ENCODE measurements around the gene NMD3.

Gene NMD3

GRCh38 chr3:161197855-161198850 is 23.0 kb upstream of the NMD3 start:
- H3K9ac ChIP-seq (ENCODE audit: insufficient read length, low read depth): no peak overlapping the region
- no peak for DNase-seq (ENCODE audit: low read depth, low spot score)
- peaks cover 13% of the 10 kb centered on the region for H3K9me3 ChIP-seq (ENCODE audit: insufficient read depth, low read length)
- TF ChIP-seq ZNF274 (IDR thresholded peaks at IDR 0.05; ENCODE audit: low read depth, low read length) (no peak), SUZ12 (IDR thresholded peaks at IDR 0.05; ENCODE audit: extremely low read depth, insufficient read depth, insufficient read length) (no peak), YY1 (IDR thresholded peaks at IDR 0.05; ENCODE audit: insufficient read depth, insufficient read length) (no peak)
- no peak overlapping the region for H3K4me3 ChIP-seq (ENCODE audit: insufficient read length, low read depth)
- H3K36me3 ChIP-seq (ENCODE audit: insufficient read depth, insufficient read length, low read length): no peaks in the 10 kb centered on the region
- no peaks in the 10 kb centered on the region for H3K27me3 ChIP-seq (ENCODE audit: insufficient read depth, insufficient read length)
- no peaks in the 10 kb centered on the region for H3K4me1 ChIP-seq (ENCODE audit: insufficient read depth, insufficient read length)

GRCh38 chr3:161199926-161200325 is 21.2 kb upstream of the NMD3 start:
- Histone ChIP-seq H3K4me3 (ENCODE audit: insufficient read length, low read depth) (no peak overlapping the region), H3K36me3 (ENCODE audit: insufficient read depth, insufficient read length, low read length) (no peaks in the 10 kb centered on the region), H3K4me1 (ENCODE audit: insufficient read depth, insufficient read length) (no peaks in the 10 kb centered on the region), H3K27me3 (ENCODE audit: insufficient read depth, insufficient read length) (no peaks in the 10 kb centered on the region), H3K9me3 (ENCODE audit: insufficient read depth, low read length) (peaks cover 13% of the 10 kb centered on the region), H3K9ac (ENCODE audit: insufficient read length, low read depth) (no peak overlapping the region)
- DNase-seq (ENCODE audit: low read depth, low spot score): no peak
- TF ChIP-seq ZNF274 (IDR thresholded peaks at IDR 0.05; ENCODE audit: low read depth, low read length): no peak

GRCh38 chr3:161203485-161204098 is 17.5 kb upstream of the NMD3 start:
- Histone ChIP-seq H3K4me1 (ENCODE audit: insufficient read depth, insufficient read length) (no peaks in the 10 kb centered on the region), H3K9ac (ENCODE audit: insufficient read length, low read depth) (no peak overlapping the region), H3K27me3 (ENCODE audit: insufficient read depth, insufficient read length) (no peaks in the 10 kb centered on the region), H3K36me3 (ENCODE audit: insufficient read depth, insufficient read length, low read length) (no peaks in the 10 kb centered on the region), H3K9me3 (ENCODE audit: insufficient read depth, low read length) (no peaks in the 10 kb centered on the region), H3K4me3 (ENCODE audit: insufficient read length, low read depth) (no peak overlapping the region)
- DNase-seq (ENCODE audit: low read depth, low spot score): no peak
- TF ChIP-seq SUZ12 (IDR thresholded peaks at IDR 0.05; ENCODE audit: extremely low read depth, insufficient read depth, insufficient read length) (no peak), ZNF274 (IDR thresholded peaks at IDR 0.05; ENCODE audit: low read depth, low read length) (no peak), YY1 (IDR thresholded peaks at IDR 0.05; ENCODE audit: insufficient read depth, insufficient read length) (no peak)

GRCh38 chr3:161208931-161209330 is 12.2 kb upstream of the NMD3 start:
- Histone ChIP-seq H3K27me3 (ENCODE audit: insufficient read depth, insufficient read length) (no peaks in the 10 kb centered on the region), H3K4me1 (ENCODE audit: insufficient read depth, insufficient read length) (no peaks in the 10 kb centered on the region), H3K36me3 (ENCODE audit: insufficient read depth, insufficient read length, low read length) (no peaks in the 10 kb centered on the region), H3K9ac (ENCODE audit: insufficient read length, low read depth) (no peak overlapping the region), H3K9me3 (ENCODE audit: insufficient read depth, low read length) (no peaks in the 10 kb centered on the region), H3K4me3 (ENCODE audit: insufficient read length, low read depth) (no peak overlapping the region)
- TF ChIP-seq ZNF274 (IDR thresholded peaks at IDR 0.05; ENCODE audit: low read depth, low read length) (no peak), SUZ12 (IDR thresholded peaks at IDR 0.05; ENCODE audit: extremely low read depth, insufficient read depth, insufficient read length) (no peak), YY1 (IDR thresholded peaks at IDR 0.05; ENCODE audit: insufficient read depth, insufficient read length) (no peak)
- no peak for DNase-seq (ENCODE audit: low read depth, low spot score)

- no peak overlapping the region for H3K4me3 ChIP-seq (ENCODE audit: insufficient read length, low read depth)
These were observed 8.8 kb upstream of the NMD3 start for GRCh38 chr3:161212171-161212771.

GRCh38 chr3:161212906-161213305 is 8.2 kb upstream of the NMD3 start:
- Histone ChIP-seq H3K4me1 (ENCODE audit: insufficient read depth, insufficient read length) (no peaks in the 10 kb centered on the region), H3K4me3 (ENCODE audit: insufficient read length, low read depth) (no peak overlapping the region), H3K27me3 (ENCODE audit: insufficient read depth, insufficient read length) (no peaks in the 10 kb centered on the region), H3K9me3 (ENCODE audit: insufficient read depth, low read length) (no peaks in the 10 kb centered on the region), H3K9ac (ENCODE audit: insufficient read length, low read depth) (no peak overlapping the region), H3K36me3 (ENCODE audit: insufficient read depth, insufficient read length, low read length) (no peaks in the 10 kb centered on the region)
- TF ChIP-seq ZNF274 (IDR thresholded peaks at IDR 0.05; ENCODE audit: low read depth, low read length) (no peak), SUZ12 (IDR thresholded peaks at IDR 0.05; ENCODE audit: extremely low read depth, insufficient read depth, insufficient read length) (no peak)
- no peak for DNase-seq (ENCODE audit: low read depth, low spot score)

More at GRCh38 chr3:161212171-161212771, 8.8 kb upstream of the NMD3 start:
- TF ChIP-seq YY1 (IDR thresholded peaks at IDR 0.05; ENCODE audit: insufficient read depth, insufficient read length) (no peak), SUZ12 (IDR thresholded peaks at IDR 0.05; ENCODE audit: extremely low read depth, insufficient read depth, insufficient read length) (no peak), ZNF274 (IDR thresholded peaks at IDR 0.05; ENCODE audit: low read depth, low read length) (no peak)
- Histone ChIP-seq H3K27me3 (ENCODE audit: insufficient read depth, insufficient read length) (no peaks in the 10 kb centered on the region), H3K9ac (ENCODE audit: insufficient read length, low read depth) (no peak overlapping the region), H3K9me3 (ENCODE audit: insufficient read depth, low read length) (no peaks in the 10 kb centered on the region), H3K36me3 (ENCODE audit: insufficient read depth, insufficient read length, low read length) (no peaks in the 10 kb centered on the region), H3K4me1 (ENCODE audit: insufficient read depth, insufficient read length) (no peaks in the 10 kb centered on the region)
- DNase-seq (ENCODE audit: low read depth, low spot score): no peak

- Histone ChIP-seq H3K9ac (ENCODE audit: insufficient read length, low read depth) (no peak overlapping the region), H3K9me3 (ENCODE audit: insufficient read depth, low read length) (no peaks in the 10 kb centered on the region), H3K4me3 (ENCODE audit: insufficient read length, low read depth) (no peak overlapping the region), H3K27me3 (ENCODE audit: insufficient read depth, insufficient read length) (no peaks in the 10 kb centered on the region), H3K36me3 (ENCODE audit: insufficient read depth, insufficient read length, low read length) (no peaks in the 10 kb centered on the region), H3K4me1 (ENCODE audit: insufficient read depth, insufficient read length) (no peaks in the 10 kb centered on the region)
- TF ChIP-seq SUZ12 (IDR thresholded peaks at IDR 0.05; ENCODE audit: extremely low read depth, insufficient read depth, insufficient read length): no peak
- no peak for TF ChIP-seq ZNF274 (IDR thresholded peaks at IDR 0.05; ENCODE audit: low read depth, low read length)
- no peak for TF ChIP-seq YY1 (IDR thresholded peaks at IDR 0.05; ENCODE audit: insufficient read depth, insufficient read length)
- DNase-seq (ENCODE audit: low read depth, low spot score): no peak
These were observed 7.5 kb upstream of the NMD3 start for GRCh38 chr3:161213644-161214043.
